Neural progenitor cell (in vitro differentiated cells): ENCODE measurements around the gene BCR.
"Not testable (repeated sequence)": the region's sequence is repeated elsewhere in the genome, so short reads cannot be mapped to it uniquely, and the experiment has no call there.

Experiments
- EZH2 ChIP-seq: fragments of 200-600 bp; sonication (generic); IDR thresholded peaks from 2 replicates; pipeline ENCODE4 v1.6.1; 2017; ENCODE audit warnings: antibody characterized with exemption, mild to moderate bottlenecking, moderate library complexity
- EZH2phosphoT487 ChIP-seq: fragments of 200-600 bp; sonication (generic); IDR thresholded peaks from 2 replicates; pipeline ENCODE4 v1.6.1; 2017; ENCODE audit warnings: antibody characterized with exemption
- TF ChIP-seq, protein P1 (sequence below): fragments of 200-600 bp; sonication (generic); IDR thresholded peaks from 2 replicates; pipeline ENCODE4 v1.5.1; 2017; ENCODE audit warnings: antibody characterized with exemption, mild to moderate bottlenecking

- not testable (repeated sequence) for TF ChIP-seq EZH2phosphoT487, EZH2
- TF ChIP-seq, protein P1, sequence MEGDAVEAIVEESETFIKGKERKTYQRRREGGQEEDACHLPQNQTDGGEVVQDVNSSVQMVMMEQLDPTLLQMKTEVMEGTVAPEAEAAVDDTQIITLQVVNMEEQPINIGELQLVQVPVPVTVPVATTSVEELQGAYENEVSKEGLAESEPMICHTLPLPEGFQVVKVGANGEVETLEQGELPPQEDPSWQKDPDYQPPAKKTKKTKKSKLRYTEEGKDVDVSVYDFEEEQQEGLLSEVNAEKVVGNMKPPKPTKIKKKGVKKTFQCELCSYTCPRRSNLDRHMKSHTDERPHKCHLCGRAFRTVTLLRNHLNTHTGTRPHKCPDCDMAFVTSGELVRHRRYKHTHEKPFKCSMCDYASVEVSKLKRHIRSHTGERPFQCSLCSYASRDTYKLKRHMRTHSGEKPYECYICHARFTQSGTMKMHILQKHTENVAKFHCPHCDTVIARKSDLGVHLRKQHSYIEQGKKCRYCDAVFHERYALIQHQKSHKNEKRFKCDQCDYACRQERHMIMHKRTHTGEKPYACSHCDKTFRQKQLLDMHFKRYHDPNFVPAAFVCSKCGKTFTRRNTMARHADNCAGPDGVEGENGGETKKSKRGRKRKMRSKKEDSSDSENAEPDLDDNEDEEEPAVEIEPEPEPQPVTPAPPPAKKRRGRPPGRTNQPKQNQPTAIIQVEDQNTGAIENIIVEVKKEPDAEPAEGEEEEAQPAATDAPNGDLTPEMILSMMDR = not testable (repeated sequence)
Measured at GRCh38 chr22:23311635-23312420, 131.5 kb downstream of the BCR start.
